ENCODE data around the gene COL25A1.

DNA sequence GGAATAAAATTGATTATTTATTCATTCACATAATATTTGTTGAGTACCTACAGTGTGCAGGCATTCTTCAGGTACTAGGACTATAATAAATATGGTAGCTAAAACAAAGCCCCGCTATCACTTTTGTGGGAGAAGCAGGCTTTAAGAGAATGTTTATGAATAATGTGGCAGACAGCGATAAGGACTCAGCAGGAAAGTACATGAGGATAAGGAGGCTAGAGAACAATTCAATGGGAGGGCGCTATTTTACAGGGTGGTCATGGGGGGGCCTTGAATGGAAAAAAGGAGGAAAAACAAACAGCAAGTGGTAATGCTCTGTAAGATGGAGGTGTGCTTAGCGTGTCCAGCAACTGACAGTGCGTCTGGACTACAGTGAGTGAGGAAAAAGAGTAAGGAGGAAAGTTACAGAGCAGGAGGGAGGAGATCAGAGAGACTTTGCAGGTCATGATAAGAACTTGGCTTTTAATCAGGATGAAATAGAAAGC, 275.4 kb downstream of the COL25A1 start:
- TF ChIP-seq CTCF (conservative IDR thresholded peaks at IDR 0.05) (no peak), ZFX (IDR thresholded peaks at IDR 0.05) (no peak)
